Activated gamma-delta T cell treated with anti-CD3 and anti-CD28 coated beads, Interleukin-2, amount 50 U/mL, for 16 hours (primary cell): Measurements from ENCODE around the gene TMEM138.
"Not testable (repeated sequence)": the region's sequence is repeated elsewhere in the genome, so short reads cannot be mapped to it uniquely, and the experiment has no call there.

Experiments
- DNase-seq: peaks from one replicate; pipeline ENCODE4 v3.0.0-alpha.2; 2020; ENCODE audit warnings: low read depth

The TMEM138 gene

GRCh38 chr11:61367406-61367805 is 5.2 kb downstream of the TMEM138 start:
- no peak for DNase-seq

GRCh38 chr11:61368646-61369045 is 6.5 kb downstream of the TMEM138 start:
- DNase-seq = no peak

- no peak for DNase-seq
These were observed 7.5 kb downstream of the TMEM138 start for GRCh38 chr11:61369372-61370348.

GRCh38 chr11:61370349-61371005 is 8.3 kb downstream of the TMEM138 start:
- no peak for DNase-seq

GRCh38 chr11:61372659-61373420 is 10.7 kb downstream of the TMEM138 start:
- DNase-seq = no peak

GRCh38 chr11:61375761-61376108 is 13.6 kb downstream of the TMEM138 start:
- no peak for DNase-seq

GRCh38 chr11:61377461-61378160 is 15.4 kb downstream of the TMEM138 start:
- DNase-seq = no peak

GRCh38 chr11:61378713-61379313 is 16.6 kb downstream of the TMEM138 start:
- no peak for DNase-seq

GRCh38 chr11:61380884-61381283 is 18.7 kb downstream of the TMEM138 start:
- DNase-seq = no peak

- DNase-seq = not testable (repeated sequence)
These were observed 21.7 kb downstream of the TMEM138 start for GRCh38 chr11:61383859-61384258.

- no peak for DNase-seq
These were observed 22.4 kb downstream of the TMEM138 start for GRCh38 chr11:61384271-61385242.

GRCh38 chr11:61390161-61390560 is 28.0 kb downstream of the TMEM138 start:
- DNase-seq = no peak

GRCh38 chr11:61392981-61393595 is 30.9 kb downstream of the TMEM138 start:
- no peak for DNase-seq

GRCh38 chr11:61401173-61401572 is 39.0 kb downstream of the TMEM138 start:
- no peak for DNase-seq

- DNase-seq = no peak
These were observed 39.4 kb downstream of the TMEM138 start for GRCh38 chr11:61401573-61401972.

GRCh38 chr11:61403658-61404057 is 41.5 kb downstream of the TMEM138 start:
- DNase-seq = no peak

- no peak for DNase-seq
These were observed 41.9 kb downstream of the TMEM138 start for GRCh38 chr11:61404103-61404502.

- DNase-seq = no peak
These were observed 42.5 kb downstream of the TMEM138 start for GRCh38 chr11:61404641-61405040.

GRCh38 chr11:61406067-61406466 is 43.9 kb downstream of the TMEM138 start:
- no peak for DNase-seq
